ENCODE measurements around the gene C3orf33. TPM values are rescaled to one million over a fixed set of nuclear protein-coding genes. Genes with fewer than 3 reads are reported as not detected.

C3orf33 gene
- total and polyA plus RNA-seq, 2 of the 8 experiments (the other 6 are each of a cell fraction or from before 2014, with no cell fraction given): 3.4 to 4.5 TPM

- no peak for TF ChIP-seq MAFK (IDR thresholded peaks at IDR 0.05; ENCODE audit: low read depth, low read length)
Measured at GRCh38 chr3:155747286-155747945, 58.7 kb downstream of the C3orf33 start (continued).

Measured in H1 (cell line).